Inferior parietal cortex (tissue), 1 donor: ENCODE data around the gene RGS19.

Source experiments
- DNase-seq: peaks from one replicate; pipeline ENCODE4 v3.0.0-alpha.2; 2016; ENCODE audit errors: extremely low spot score

RGS19 gene

DNA sequence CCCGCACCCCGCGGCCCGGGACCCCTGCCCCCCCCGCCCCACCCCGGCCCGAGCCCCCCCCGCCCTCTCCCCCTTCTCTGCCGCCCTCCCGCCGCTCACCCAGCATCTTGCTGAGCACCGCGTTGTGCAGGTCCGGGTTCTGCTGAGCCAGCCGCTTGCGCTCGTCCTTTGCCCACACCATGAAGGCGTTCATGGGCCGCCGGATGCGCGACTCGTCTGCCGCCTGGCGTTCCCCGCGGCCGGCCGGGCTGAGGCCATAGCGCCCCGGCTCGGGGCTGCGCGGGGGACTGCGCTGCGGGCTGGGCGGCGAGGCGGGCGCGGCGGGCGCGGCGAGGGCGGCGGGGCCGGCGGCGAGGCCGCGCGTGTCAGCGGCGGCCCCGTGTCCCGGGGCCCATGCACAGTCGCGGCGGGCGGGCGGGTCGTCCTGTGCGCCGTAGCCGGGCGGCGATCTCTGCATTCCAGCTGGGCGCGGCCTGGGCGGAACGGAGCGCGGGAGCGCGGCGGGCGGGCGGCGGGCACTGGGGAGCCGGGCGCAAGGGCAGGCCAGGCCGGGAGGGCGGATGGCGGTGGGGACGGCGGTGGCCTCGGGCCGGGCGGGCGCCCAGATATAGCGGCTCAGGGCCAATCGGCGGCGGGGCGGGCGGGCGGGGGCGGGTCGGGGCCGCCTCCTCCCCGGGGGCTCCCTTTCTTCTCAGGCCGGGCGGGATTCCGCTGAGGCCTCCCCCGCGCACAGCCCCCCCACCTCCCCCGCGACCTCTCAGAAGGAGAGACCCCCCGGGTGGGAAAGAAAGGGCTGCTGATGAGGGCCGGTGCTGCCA is 30.0 kb downstream of the RGS19 start, which contains the start of gene SOX18:
SOX18 (minus strand) TSS at position 580 of the 818 bp plus-strand sequence; CDS start at position 457, 123 bp downstream.
- DNase-seq, result no peak

DNA sequence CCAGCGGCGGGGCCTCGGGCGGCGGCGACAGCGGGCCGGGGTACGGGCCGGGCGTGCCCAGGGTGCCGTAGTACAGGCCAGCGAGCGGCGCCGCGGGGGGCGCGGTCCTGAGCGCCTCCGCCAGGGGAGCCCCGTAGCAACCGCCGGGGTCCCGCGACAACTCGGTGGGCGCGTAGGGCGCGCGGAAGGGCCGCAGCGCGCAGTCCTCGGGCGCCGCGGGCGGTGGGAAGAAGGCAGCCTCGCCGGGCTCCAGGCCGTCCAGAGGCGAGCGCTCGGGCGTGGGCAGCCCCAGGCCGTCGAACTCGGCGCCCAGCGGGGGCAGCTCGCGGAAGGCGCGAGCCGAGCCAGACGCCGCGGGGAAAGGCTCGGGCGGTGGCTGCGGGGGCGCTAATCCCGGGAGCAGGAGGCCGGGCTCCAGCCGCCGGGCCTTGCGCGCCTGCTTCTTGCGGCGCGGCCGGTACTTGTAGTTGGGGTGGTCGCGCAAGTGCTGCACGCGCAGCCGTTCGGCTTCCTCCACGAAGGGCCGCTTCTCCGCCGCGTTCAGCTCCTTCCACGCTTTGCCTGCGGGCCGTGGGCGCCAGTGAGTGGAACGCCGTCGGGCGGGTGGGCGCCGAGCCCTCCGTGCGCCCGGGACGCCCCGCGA is 30.8 kb downstream of the RGS19 start:
- DNase-seq, result no peak

- DNase-seq, result no peak
Measured at GRCh38 chr20:64047968-64048401, 31.3 kb downstream of the RGS19 start.

- no peak for DNase-seq
Measured at GRCh38 chr20:64047046-64047389, 32.3 kb downstream of the RGS19 start.

- DNase-seq, result no peak
Measured at GRCh38 chr20:64045346-64046011, 33.8 kb downstream of the RGS19 start.

- no peak for DNase-seq
Measured at GRCh38 chr20:64044484-64045247, 34.7 kb downstream of the RGS19 start.

DNA sequence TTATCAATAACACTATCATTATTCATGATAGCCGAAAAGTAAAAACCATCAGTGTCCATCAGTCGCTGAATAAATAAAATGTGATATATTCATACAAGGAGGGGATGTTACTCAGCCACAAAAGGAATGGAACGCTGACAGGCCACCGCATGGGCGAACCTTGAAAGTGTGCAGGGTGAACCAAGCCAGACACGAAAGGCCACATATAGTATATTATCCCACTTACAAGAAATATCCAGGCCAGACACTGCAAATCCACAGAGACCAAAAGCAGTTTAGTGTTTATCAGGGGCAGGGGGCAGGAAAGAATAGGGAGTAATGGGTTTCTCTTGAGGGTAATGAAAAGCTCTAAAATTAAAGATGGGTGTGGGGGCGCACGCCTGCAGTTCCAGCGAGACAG is 35.5 kb downstream of the RGS19 start:
- DNase-seq, result no peak

DNA sequence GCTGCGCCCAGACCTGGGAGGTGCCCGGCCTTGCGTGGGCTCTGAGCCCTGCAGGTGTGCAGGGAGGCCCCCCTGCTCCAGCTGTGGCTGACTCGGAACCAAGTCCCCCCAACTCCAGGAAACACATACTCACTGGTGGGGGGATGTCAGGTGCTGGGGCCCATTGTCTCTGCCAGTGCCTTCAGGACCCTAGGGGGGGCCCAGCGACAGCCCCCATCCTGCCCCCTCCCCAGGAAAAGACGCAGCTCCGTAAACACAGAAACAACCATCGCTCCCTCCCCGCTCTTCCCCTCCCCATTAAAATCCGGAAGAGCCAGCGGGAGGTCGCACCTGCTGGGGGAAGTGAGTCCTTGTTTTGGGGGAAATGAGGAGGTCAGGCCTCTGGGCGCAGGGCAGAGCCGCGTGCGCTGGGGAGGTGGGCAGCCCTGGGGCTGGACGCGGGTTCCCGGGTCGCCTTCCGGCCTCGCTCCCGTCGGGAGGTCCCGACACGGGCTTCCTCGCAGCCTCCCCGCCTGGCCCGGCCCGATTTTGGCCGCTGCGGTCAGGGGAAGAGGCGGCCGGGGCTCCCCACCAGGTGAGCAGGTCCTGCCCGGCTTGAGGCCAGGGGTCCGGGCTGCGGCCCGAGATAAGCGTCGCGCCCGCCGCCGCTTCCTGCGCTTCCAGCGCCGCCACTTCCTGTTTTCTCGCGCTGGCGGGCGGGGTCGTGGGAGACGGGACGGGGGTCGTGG is 37.1 kb downstream of the RGS19 start:
- no peak for DNase-seq

DNA sequence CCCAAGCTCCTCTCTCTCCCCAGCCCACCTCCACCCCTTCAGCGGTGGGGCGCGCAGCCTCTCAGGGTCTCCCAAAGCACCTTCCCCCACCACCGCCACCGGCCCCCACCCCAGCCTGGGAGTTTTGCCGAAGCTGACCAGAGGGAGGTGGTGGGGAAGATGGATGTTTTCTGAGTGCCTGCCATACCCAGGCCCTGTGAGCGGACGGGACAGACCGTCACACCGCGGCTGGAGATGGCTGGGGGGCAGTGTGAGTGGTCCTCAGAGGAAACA is 37.6 kb downstream of the RGS19 start:
- DNase-seq, result no peak

- DNase-seq, result no peak
Measured at GRCh38 chr20:64041040-64041780, 38.1 kb downstream of the RGS19 start.

DNA sequence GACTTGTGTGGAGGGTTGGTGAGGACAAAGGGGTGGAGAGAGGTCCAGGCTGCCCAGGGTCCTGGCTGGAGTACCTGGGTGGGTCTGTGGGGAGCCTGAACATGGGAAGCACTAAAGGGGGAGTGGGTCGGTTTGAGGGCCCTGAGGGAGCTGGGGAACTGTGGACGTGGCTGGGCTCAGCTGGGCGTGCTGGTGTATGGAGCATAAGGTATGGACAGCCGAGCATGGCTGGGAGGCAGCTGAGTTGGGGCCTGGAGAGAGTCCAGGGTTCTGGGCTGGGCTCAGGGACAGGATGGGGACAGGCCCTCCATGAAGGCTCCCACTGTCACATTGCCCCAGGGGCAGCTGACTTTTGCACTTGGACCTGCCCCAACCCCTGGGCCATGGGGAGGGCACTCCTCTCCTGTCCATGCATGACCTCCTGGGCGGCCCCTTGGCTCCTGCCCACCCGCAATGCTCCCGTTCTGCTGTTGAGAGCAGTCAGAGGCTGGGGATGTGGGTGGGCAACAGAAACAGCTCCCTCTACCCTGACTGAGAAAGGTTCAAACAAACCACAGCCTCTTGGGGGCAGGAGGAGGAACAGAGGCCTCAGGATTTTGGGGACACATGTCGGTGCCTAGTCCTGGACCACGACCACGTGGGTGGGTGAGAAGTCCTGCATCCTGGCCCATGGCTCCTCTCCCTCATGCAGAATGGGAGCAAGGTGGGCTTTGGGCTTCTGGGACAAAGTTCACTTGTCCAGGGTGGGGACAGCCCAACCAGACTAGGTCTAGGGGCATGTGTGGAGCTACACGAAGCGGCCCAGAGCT is 38.9 kb downstream of the RGS19 start:
- DNase-seq, result no peak

GRCh38 chr20:64039293-64040160 is 39.8 kb downstream of the RGS19 start:
- no peak for DNase-seq

GRCh38 chr20:64038565-64039292 is 40.6 kb downstream of the RGS19 start:
- peak; percentile 23 for DNase-seq

GRCh38 chr20:64038224-64038564 is 41.1 kb downstream of the RGS19 start:
- DNase-seq, result no peak

- no peak for DNase-seq
Measured at GRCh38 chr20:64037498-64038213, 41.7 kb downstream of the RGS19 start.

DNA sequence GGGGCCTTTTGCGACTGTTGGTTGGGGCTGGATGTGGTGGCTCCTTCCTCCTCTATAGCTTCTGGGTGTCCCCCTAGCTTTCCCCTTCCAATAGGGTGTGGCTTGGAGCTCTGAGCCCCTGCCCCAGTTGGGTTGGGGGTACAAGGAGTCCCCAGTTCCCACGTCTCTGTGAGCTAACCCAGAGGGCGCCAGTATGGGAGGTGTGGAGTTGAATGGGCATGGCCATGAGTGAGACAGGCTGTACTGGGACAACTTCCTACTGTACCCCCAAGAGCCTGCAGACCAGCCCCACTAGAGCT is 42.2 kb downstream of the RGS19 start:
- DNase-seq, result no peak

- no peak for DNase-seq
Measured at GRCh38 chr20:64036346-64037198, 42.7 kb downstream of the RGS19 start.
